Measurements from ENCODE around the gene SPDEF.

Gene SPDEF

GRCh38 chr6:34557228-34557627 is 1.1 kb upstream of the SPDEF start:
- DNase-seq (ENCODE audit: low read depth, low spot score), result no peak
- H3K9me3 ChIP-seq (ENCODE audit: insufficient read depth, low read length), result peaks cover 7% of the 10 kb centered on the region; the same call in 1 of the 2 replicates
- H3K4me1 ChIP-seq (ENCODE audit: insufficient read depth, insufficient read length), result peaks cover 11% of the 10 kb centered on the region
- H3K27me3 ChIP-seq (ENCODE audit: insufficient read depth, insufficient read length), result no peaks in the 10 kb centered on the region
- TF ChIP-seq ZNF274 (IDR thresholded peaks at IDR 0.05; ENCODE audit: low read depth, low read length) (no peak), YY1 (IDR thresholded peaks at IDR 0.05; ENCODE audit: insufficient read depth, insufficient read length) (no peak), SUZ12 (IDR thresholded peaks at IDR 0.05; ENCODE audit: extremely low read depth, insufficient read depth, insufficient read length) (no peak)
- no peaks in the 10 kb centered on the region for H3K36me3 ChIP-seq (ENCODE audit: insufficient read depth, insufficient read length, low read length)
- H3K9ac ChIP-seq (ENCODE audit: insufficient read length, low read depth), result no peak overlapping the region
- no peak overlapping the region for H3K4me3 ChIP-seq (ENCODE audit: insufficient read length, low read depth)

DNA sequence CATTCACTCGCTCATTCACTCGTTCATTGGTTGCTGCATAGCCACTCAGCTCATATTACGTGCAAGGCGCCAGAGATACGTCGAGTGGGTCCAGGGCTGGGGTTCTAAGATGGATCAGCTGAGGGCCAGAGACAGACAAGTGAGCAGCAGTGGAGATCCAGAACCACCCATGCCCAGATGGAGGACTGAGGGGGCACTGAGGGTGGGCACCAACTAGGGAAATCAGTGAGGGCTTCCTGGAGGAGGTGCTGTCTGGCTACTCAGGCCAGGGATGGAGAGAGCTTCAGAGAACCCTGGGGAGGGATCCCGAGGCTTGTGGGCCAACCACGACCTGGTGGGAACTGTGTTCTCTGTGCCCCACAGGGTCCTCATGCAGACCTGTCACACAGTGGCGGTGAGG is 364 bp upstream of the SPDEF start:
- Histone ChIP-seq H3K9ac (ENCODE audit: insufficient read length, low read depth) (no peak overlapping the region), H3K4me1 (ENCODE audit: insufficient read depth, insufficient read length) (peaks cover 11% of the 10 kb centered on the region), H3K36me3 (ENCODE audit: insufficient read depth, insufficient read length, low read length) (no peaks in the 10 kb centered on the region), H3K9me3 (ENCODE audit: insufficient read depth, low read length) (peaks cover 7% of the 10 kb centered on the region; the same call in 1 of the 2 replicates), H3K27me3 (ENCODE audit: insufficient read depth, insufficient read length) (no peaks in the 10 kb centered on the region), H3K4me3 (ENCODE audit: insufficient read length, low read depth) (no peak overlapping the region)
- TF ChIP-seq YY1 (IDR thresholded peaks at IDR 0.05; ENCODE audit: insufficient read depth, insufficient read length), result no peak
- no peak for TF ChIP-seq SUZ12 (IDR thresholded peaks at IDR 0.05; ENCODE audit: extremely low read depth, insufficient read depth, insufficient read length)
- no peak for TF ChIP-seq ZNF274 (IDR thresholded peaks at IDR 0.05; ENCODE audit: low read depth, low read length)
- no peak for DNase-seq (ENCODE audit: low read depth, low spot score)

DNA sequence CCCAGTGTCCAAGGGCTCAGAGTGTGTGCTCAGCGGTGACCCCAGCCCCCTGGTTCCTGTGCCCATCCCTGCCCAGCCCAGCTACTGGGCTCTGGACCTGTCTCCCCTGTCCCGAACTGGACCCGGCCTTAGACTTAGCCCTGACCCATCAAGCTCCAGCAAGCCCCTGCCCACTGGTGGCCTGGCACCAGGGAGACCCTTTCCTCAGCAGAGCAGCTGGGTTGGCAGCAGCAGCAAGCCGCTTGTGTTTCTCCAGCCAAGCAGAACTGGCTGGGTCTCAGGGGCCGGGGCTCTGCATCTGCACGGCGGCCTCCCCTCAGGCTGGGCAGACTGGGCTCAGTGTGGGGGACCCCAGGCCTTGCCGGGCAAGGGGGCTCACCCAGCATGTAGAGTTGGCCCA is 801 bp downstream of the SPDEF start:
- Histone ChIP-seq H3K27me3 (ENCODE audit: insufficient read depth, insufficient read length) (no peaks in the 10 kb centered on the region), H3K9ac (ENCODE audit: insufficient read length, low read depth) (no peak overlapping the region), H3K4me3 (ENCODE audit: insufficient read length, low read depth) (no peak overlapping the region), H3K9me3 (ENCODE audit: insufficient read depth, low read length) (peaks cover 7% of the 10 kb centered on the region; the same call in 1 of the 2 replicates), H3K4me1 (ENCODE audit: insufficient read depth, insufficient read length) (peaks cover 11% of the 10 kb centered on the region), H3K36me3 (ENCODE audit: insufficient read depth, insufficient read length, low read length) (no peaks in the 10 kb centered on the region)
- no peak for DNase-seq (ENCODE audit: low read depth, low spot score)
- TF ChIP-seq ZNF274 (IDR thresholded peaks at IDR 0.05; ENCODE audit: low read depth, low read length) (no peak), YY1 (IDR thresholded peaks at IDR 0.05; ENCODE audit: insufficient read depth, insufficient read length) (no peak), SUZ12 (IDR thresholded peaks at IDR 0.05; ENCODE audit: extremely low read depth, insufficient read depth, insufficient read length) (no peak)

DNA sequence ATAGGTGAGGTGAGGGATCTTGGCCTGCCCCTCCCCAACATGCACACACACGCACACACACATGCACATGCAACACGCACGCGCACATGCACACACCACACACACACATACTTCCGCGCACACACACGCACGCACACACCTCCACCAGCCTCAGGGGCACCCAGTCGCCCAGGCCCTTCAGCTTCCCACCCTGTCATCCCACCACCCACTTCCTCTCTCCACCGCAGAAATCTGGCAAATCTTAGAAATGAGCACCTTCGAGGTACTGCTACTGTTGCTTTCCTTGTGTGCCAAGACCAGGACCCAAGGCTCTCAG is 1.2 kb downstream of the SPDEF start:
- peaks cover 11% of the 10 kb centered on the region for H3K4me1 ChIP-seq (ENCODE audit: insufficient read depth, insufficient read length)
- TF ChIP-seq YY1 (IDR thresholded peaks at IDR 0.05; ENCODE audit: insufficient read depth, insufficient read length), result no peak
- no peak for TF ChIP-seq SUZ12 (IDR thresholded peaks at IDR 0.05; ENCODE audit: extremely low read depth, insufficient read depth, insufficient read length)
- no peak for TF ChIP-seq ZNF274 (IDR thresholded peaks at IDR 0.05; ENCODE audit: low read depth, low read length)
- H3K36me3 ChIP-seq (ENCODE audit: insufficient read depth, insufficient read length, low read length), result no peaks in the 10 kb centered on the region
- no peak for DNase-seq (ENCODE audit: low read depth, low spot score)
- H3K9ac ChIP-seq (ENCODE audit: insufficient read length, low read depth), result no peak overlapping the region
- H3K4me3 ChIP-seq (ENCODE audit: insufficient read length, low read depth), result no peak overlapping the region
- H3K27me3 ChIP-seq (ENCODE audit: insufficient read depth, insufficient read length), result no peaks in the 10 kb centered on the region
- H3K9me3 ChIP-seq (ENCODE audit: insufficient read depth, low read length), result peaks cover 7% of the 10 kb centered on the region; the same call in 1 of the 2 replicates

DNA sequence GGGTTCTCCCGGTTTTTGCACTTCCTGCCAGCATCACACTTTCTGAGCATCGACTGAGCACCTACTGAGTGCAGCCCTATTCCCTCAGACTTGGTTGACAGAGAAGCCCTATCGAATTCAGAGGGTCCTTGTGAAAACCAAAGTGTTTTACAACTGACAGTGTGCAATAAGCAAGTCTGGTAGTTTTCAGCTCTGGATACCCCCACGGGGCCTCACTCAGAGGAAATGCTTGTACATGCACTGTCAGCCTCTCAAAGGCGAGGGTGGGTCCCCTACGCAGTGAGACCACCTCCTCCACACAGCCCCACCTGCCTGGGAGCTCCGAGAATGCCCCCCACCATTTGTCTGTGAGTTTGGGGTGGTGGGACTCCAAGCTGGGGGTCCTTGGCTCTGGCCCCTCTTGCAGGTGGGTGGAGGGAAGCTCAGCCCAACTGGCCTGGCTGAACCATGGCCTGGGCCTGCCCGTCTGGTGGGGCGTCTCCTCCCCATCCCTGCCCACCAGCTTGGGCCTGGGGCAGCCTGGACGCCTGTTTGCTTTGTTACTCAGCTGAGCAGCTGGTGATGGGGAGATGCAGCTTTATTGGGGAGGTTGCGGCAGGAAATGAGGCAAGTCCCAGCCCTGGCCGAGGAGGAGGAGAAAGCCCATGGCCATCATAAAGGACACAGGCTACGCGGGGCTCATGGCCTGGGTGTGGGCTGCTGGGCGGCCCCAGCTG is 1.7 kb downstream of the SPDEF start:
- Histone ChIP-seq H3K9ac (ENCODE audit: insufficient read length, low read depth) (no peak overlapping the region), H3K36me3 (ENCODE audit: insufficient read depth, insufficient read length, low read length) (no peaks in the 10 kb centered on the region), H3K9me3 (ENCODE audit: insufficient read depth, low read length) (peaks cover 7% of the 10 kb centered on the region; the same call in 1 of the 2 replicates), H3K4me1 (ENCODE audit: insufficient read depth, insufficient read length) (peaks cover 11% of the 10 kb centered on the region), H3K27me3 (ENCODE audit: insufficient read depth, insufficient read length) (no peaks in the 10 kb centered on the region), H3K4me3 (ENCODE audit: insufficient read length, low read depth) (no peak overlapping the region)
- DNase-seq (ENCODE audit: low read depth, low spot score), result no peak
- TF ChIP-seq YY1 (IDR thresholded peaks at IDR 0.05; ENCODE audit: insufficient read depth, insufficient read length) (no peak), ZNF274 (IDR thresholded peaks at IDR 0.05; ENCODE audit: low read depth, low read length) (no peak), SUZ12 (IDR thresholded peaks at IDR 0.05; ENCODE audit: extremely low read depth, insufficient read depth, insufficient read length) (no peak)

GRCh38 chr6:34553750-34554149 is 2.4 kb downstream of the SPDEF start:
- peaks cover 11% of the 10 kb centered on the region for H3K4me1 ChIP-seq (ENCODE audit: insufficient read depth, insufficient read length)
- no peak overlapping the region for H3K4me3 ChIP-seq (ENCODE audit: insufficient read length, low read depth)
- TF ChIP-seq SUZ12 (IDR thresholded peaks at IDR 0.05; ENCODE audit: extremely low read depth, insufficient read depth, insufficient read length), result no peak
- TF ChIP-seq ZNF274 (IDR thresholded peaks at IDR 0.05; ENCODE audit: low read depth, low read length), result no peak
- TF ChIP-seq YY1 (IDR thresholded peaks at IDR 0.05; ENCODE audit: insufficient read depth, insufficient read length), result no peak
- no peaks in the 10 kb centered on the region for H3K36me3 ChIP-seq (ENCODE audit: insufficient read depth, insufficient read length, low read length)
- H3K9me3 ChIP-seq (ENCODE audit: insufficient read depth, low read length), result peaks cover 7% of the 10 kb centered on the region; the same call in 1 of the 2 replicates
- H3K9ac ChIP-seq (ENCODE audit: insufficient read length, low read depth), result no peak overlapping the region
- no peaks in the 10 kb centered on the region for H3K27me3 ChIP-seq (ENCODE audit: insufficient read depth, insufficient read length)
- no peak for DNase-seq (ENCODE audit: low read depth, low spot score)

DNA sequence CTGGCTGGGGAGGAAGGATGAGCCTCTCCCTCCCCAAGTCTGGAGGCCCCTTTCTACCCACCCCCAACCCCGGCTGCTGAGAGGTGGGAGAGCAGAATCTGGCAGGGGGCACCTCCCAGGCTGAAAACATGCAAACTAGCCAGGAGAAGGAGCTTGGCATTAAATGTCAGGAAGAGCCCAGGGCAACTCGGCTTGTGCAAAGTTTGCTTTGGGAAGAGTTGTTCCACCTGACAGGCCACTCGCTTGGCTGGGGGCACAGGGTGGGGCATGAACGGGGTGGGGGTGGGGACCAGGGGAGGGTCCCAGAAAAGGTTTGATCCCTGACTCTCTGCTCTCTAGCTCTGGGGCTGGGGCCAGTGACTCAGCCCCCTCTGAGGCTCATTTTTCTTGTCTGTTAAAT is 3.0 kb downstream of the SPDEF start:
- H3K9ac ChIP-seq (ENCODE audit: insufficient read length, low read depth), result no peak overlapping the region
- TF ChIP-seq YY1 (IDR thresholded peaks at IDR 0.05; ENCODE audit: insufficient read depth, insufficient read length), result no peak
- no peak for TF ChIP-seq ZNF274 (IDR thresholded peaks at IDR 0.05; ENCODE audit: low read depth, low read length)
- TF ChIP-seq SUZ12 (IDR thresholded peaks at IDR 0.05; ENCODE audit: extremely low read depth, insufficient read depth, insufficient read length), result no peak
- no peak for DNase-seq (ENCODE audit: low read depth, low spot score)
- H3K9me3 ChIP-seq (ENCODE audit: insufficient read depth, low read length), result peaks cover 1% of the 10 kb centered on the region; the same call in 1 of the 2 replicates
- no peak overlapping the region for H3K4me3 ChIP-seq (ENCODE audit: insufficient read length, low read depth)
- H3K27me3 ChIP-seq (ENCODE audit: insufficient read depth, insufficient read length), result no peaks in the 10 kb centered on the region
- peaks cover 11% of the 10 kb centered on the region for H3K4me1 ChIP-seq (ENCODE audit: insufficient read depth, insufficient read length)
- no peaks in the 10 kb centered on the region for H3K36me3 ChIP-seq (ENCODE audit: insufficient read depth, insufficient read length, low read length)

All from NT2/D1 (cell line).